ENCODE data around the gene TRMT10A.

The TRMT10A gene, protein sequence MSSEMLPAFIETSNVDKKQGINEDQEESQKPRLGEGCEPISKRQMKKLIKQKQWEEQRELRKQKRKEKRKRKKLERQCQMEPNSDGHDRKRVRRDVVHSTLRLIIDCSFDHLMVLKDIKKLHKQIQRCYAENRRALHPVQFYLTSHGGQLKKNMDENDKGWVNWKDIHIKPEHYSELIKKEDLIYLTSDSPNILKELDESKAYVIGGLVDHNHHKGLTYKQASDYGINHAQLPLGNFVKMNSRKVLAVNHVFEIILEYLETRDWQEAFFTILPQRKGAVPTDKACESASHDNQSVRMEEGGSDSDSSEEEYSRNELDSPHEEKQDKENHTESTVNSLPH

DNA sequence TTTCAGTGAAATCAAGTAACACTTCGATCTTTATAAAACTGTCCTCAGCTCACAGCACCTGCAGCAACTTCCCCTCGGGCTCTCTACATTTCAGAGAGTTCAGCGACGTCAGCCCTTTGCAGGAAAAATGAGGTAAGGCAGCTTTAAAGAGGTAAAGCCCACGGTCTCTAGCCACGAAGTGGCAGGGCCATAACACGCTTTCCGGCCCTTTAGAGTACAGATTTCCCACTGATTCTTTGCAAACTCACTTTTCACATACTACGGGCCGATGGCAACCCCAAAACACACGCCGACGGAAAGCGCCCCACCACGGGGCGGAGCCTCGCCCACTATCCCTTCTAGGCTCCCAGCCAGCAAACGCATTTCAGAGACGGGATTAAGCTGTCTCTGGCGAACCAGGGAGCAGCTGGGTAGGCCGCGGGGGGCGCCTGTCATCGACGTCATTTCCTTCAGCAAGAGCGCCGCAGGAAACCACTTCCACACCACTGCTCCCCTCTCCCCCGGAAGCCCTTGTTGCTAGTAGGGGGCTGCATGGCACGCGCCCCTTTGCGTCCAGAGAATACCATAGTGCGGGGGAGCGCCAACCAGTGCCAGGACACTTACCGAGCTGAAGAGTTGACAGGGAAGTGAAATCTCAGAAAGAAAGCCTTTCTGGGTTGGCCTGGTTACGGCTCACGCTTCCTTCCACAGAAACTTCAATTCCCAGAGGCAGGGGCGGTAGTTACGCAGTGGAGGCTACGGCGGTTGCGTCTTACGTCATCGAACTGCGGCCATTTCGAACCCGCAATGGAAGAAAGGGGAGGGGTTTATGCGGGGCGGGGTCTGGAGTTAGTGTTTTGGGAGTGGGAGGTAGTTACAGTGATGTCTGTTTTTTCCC is at the start of gene TRMT10A:
Gene TRMT10A (minus strand): TSS at position 730 of the 877 bp plus-strand sequence. CDS start 4,701 bp downstream, outside the sequence.
- peak; percentile 85 to 92 for DNase-seq

DNA sequence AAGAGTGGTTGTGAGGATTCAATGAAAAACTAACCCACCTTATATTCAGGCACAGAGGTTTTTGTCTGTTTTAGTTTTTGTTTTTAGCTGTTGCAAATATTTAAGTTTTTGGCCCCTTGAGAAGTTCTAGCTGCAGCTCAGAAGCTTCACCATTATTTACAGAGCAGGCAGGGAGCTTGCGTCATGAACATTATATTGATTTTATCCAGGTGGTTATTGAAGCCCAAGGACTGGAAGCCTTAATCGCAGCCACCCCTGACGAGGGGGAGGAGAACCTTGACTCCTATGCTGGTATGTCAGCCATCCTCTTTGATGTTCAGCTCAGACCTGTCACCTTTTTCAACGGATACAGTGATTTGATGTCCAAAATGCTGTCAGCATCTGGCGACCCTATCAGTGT is 48.9 kb upstream of the TRMT10A start:
- DNase-seq: no peak

DNA sequence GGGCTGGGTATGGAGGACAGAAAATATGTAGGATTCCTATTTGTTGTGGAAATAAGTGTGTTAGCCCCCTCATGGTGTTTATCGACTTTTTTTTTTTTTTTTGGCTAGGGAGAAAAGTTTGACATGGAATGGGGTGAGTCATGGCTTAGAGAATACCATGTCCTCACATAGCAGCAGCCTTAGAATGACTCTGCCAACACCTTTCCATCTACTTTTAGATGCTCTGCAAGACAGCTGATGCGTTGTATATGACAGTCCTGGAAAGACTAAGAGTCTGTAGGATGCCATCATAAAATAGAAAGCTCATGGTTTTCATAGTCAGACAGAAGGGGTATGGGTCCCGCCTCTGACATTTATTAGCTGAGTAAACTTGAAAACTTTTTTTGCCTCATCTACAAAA is 48.4 kb upstream of the TRMT10A start:
- no peak for DNase-seq

DNA sequence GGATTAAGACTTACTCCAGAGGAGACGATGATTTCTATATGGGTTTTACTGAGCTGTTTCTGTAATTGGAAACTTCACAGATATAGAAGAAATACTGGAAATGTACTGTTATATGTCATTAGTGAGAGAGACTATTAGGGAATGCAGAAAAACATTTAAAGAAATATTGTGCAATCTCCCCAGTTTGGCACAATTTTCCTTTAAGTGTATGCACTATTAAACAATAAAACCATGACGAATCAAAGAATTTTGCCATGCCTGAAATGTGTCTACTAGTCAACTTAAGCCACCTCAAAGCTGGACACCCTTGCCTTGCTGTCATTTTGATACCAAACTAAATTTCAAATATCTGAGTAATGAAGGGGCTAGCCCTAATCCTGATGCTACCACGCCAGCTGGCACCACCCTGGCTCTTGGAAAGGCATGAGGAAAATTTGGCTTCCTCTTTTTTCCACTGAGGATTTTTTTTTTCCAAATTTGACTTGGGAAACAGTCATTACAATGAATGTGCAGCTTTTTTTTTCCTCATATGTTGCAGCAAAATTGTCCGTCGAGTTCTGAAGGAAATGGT is 46.9 kb upstream of the TRMT10A start:
- DNase-seq: no peak

DNA sequence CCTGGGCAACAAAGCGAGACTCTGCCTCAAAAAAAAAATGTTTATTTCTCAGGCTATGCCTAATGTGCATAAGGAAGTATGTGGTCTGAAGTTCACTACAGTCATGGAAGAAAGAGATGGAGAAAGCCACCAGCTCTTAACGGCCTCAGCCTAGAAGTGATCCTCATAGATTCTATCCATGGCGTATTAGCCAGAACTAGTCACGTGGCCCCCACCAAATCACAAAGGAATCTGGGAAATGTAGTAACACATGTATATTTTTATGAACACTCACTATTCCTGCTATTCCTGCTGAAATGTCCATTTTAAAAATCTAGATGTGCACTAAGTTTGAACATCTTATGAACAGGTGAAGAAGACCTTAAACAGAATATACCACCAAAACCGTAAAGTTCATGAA is 44.6 kb upstream of the TRMT10A start:
- no peak for DNase-seq

DNA sequence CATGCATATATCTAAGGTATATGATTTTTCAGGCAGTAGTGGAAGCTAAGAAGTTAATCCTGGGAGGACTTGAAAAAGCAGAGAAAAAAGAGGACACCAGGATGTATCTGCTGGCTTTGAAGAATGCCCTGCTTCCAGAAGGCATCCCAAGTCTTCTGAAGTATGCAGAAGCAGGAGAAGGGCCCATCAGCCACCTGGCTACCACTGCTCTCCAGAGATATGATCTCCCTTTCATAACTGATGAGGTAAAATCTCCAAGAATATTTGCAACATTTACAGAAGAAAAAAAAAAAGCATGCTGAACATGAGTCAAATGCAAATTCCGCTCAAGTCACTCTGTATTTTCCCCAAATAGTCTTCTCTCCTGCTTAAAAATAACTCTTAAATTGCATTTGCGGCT is 42.9 kb upstream of the TRMT10A start:
- DNase-seq: no peak

DNA sequence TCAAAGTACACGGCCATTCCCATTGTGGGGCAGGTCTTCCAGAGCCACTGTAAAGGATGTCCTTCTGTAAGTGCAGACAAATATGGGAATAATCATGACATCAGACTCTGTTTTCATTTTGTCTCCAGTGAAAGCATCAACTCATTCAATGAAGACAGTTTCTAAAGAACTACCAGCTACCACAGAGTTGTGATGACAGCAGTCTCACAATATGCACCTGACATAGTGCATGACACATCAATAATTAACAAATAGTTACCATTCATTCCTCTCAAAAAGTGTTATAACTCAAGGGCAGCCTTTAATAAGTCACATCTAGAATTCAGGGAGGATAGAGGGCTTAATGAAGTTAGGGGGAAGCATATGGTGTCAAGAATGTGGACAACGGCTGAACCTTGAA is 31.0 kb upstream of the TRMT10A start:
- DNase-seq: no peak

DNA sequence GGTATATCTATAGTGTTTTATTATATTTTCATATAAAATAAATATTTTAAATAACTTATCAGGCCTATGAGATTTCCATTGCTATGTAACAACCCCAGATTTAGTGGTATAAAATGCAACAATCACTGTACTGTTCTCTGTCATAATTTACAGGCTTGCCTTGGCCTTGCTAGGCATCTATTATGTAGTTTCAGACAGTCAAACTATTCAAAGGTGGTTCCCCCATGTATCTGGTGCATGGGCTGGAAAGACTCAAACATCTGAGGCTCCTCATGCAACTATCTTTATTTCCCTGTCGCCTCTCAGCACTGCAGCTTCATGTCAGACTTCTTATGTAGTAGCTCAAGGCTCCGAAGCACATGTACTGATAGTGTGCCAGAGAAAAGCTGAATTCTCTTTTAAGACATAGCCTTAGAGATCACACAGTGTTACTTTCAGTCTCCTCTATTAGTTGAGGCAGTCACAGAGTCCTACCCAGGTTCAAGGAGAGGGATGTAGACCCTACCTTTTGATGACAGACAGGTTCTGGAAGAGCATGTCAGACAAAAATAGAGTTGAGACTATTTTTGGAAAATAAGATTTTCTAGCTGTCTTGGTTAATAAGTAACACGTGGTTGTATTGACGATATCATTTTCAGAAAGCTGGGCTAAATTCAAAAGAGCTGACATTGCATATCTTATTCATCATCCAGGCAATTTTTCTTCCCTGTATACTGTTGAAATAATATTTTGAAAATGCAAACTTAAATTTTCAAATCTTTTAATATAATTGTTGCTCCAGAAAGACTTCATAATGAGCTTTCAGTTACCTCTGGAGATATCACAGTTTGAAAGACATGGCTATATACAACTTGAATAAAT is 30.2 kb upstream of the TRMT10A start:
- DNase-seq: no peak

DNA sequence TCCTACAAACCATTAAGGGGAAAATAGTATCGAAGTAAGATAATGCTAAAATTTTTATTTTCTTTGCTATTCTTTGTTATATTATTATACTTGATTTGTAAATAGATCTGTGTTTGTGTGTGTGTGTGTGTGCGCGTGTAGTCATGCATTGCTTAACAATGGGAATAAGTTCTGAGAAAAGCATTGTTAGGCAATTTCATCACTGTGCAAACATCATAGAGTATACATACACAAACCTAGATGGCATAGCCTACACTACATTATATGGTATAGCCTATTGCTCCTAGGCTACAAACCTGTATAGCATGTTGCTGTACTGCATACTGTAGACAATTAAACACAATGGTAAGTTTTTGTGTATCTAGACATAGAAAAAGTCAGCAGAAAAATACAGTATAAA is 27.9 kb upstream of the TRMT10A start:
- DNase-seq: no peak

DNA sequence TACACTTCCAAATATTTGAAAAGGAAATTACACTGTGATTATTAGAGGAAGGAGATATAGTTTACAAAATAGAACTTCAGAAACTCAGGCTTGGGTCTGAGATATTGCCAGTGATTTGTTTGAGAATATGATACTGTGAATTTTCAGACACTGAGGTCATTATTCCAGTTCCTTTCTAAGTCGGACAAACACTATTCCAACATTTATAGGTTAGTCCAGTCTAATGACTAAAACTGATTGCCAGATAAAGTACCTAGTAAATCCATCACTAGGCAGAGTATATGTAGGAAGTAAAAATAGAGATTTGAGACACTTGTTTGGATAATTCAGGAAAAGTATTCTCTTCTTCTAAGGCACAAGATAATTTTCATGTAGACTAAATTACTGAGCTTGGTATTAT is 24.0 kb upstream of the TRMT10A start:
- DNase-seq: no peak

DNA sequence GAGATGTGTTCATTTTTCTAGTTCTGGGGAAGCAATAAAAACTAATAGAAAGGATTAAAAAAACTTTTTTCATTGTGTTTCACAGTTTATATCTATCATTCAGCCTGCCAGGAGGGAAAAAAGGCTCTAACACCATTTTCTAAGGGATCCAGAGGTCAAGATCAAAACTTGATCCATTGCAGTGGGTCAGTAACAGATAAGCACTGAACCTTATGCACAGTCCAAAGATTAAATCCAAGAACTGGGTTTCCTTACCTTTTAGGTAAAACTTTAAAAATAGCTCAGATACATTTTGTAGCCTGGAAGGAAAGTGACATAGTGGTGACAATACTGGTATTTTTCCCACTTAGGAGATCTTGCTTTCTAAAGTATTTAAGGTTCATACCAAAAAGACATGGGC is 23.5 kb upstream of the TRMT10A start:
- DNase-seq: no peak

DNA sequence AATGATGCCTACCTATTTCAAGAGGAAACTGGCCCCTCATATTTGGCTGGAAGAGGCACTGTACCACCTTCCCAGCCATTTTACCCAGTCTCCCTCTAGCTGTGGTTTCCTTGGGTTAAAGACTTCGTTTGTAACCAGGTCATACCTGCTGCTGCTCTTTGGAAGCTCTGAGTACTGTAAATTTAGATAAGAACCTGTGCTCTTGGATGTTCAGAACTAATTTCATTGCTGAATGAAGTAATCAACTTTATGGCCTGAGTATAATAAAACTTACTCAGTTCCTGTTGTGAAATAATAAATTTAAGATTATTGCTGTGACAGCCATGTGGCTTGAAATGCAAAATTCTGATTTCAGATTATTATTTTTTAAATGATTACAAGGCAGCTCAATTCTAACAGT is 23.0 kb upstream of the TRMT10A start:
- DNase-seq: no peak

DNA sequence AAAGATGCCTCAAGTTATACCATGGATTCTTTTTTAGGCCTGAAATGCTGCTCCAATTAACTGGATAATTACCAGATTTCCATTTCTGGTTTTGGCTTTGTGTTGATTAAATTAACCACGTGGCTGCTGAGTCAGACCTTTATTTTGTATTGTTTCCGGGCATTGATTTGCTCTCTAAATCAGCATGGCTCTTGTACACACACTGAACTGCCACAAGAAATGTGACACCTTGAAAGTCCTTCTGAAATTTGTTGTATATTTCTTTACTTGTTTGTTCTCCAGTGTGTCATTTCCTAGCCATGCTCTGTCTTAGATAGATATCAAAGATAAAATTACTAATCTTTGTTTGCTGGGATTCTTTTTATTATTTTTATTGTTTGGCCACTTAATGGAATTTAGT is 22.5 kb upstream of the TRMT10A start:
- no peak for DNase-seq

DNA sequence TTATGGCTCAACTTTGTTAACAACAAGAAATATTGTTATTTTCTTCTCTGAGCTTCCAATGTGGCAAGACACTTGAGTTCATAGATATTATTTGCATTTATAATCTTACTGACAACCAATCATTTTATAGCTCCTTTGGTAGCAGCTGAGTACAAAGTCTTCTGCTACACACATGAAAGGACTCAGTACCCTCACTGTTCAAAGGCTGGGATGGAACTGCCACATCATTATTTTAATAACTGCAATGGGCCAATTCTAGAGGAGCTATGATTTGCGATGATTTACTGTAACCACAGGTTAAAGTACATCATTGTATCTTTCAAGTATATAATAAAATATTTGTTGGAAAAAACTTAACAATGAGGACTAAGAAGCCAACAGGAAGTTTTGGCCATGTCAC is 21.7 kb upstream of the TRMT10A start:
- no peak for DNase-seq

DNA sequence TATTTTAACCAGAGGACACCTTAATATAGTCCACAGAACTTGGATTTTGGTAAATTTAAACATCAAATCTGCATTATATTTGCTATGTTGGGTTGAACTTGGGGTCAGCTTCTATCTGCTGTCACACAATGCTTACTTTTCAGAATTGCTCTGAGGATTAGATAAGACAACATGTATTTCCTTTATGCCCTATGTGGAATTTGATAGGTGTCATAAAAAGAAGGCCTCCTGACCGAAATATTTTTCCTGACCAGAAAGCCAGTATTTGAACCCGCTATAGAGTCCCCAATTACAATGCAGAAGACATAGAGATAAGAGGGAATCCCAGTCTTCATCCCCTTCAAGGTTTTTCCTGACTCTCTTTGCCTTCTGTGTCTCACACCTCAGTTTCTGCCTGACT is 14.9 kb upstream of the TRMT10A start:
- DNase-seq: no peak

DNA sequence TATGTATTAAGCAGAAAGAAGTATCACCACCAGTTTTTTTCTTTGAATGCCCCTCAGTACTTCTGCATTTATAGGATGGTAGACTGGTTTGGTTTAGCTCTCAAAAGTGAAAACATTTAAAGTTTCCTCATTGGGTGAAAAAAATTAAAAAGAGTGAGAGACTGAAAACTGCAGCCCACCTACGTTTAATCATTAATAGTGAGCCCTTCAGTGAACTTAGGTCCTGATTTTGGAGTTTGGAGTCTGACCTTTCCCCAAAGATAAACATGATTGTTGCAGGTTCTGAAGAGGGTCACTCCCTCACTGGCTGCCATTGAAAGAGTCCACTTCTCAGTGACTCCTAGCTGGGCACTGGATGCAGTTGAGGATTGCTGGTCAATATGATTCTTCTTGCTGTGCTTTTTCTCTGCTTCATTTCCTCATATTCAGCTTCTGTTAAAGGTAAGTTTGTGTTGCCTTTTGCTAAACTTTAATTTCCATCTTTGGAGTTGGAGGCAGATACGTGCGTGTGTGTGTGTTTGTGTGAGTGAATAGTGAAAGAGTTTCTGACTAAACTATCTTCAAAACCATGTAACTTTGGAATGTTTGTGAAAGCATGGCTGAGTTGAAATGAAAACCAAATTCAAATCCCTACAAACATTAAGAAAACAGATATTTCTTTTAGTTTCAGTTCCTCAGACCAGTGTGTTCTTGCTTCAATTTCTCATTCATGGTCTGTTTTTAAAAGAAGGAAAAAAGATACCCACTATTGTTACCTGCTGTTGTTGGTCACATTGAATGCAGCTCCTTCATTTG is 10.9 kb upstream of the TRMT10A start, which contains the start of gene MTTP:
Gene MTTP (plus strand): TSS at position 295 of the 795 bp plus-strand sequence. CDS start 86 bp downstream, at position 381.
- no peak for DNase-seq

DNA sequence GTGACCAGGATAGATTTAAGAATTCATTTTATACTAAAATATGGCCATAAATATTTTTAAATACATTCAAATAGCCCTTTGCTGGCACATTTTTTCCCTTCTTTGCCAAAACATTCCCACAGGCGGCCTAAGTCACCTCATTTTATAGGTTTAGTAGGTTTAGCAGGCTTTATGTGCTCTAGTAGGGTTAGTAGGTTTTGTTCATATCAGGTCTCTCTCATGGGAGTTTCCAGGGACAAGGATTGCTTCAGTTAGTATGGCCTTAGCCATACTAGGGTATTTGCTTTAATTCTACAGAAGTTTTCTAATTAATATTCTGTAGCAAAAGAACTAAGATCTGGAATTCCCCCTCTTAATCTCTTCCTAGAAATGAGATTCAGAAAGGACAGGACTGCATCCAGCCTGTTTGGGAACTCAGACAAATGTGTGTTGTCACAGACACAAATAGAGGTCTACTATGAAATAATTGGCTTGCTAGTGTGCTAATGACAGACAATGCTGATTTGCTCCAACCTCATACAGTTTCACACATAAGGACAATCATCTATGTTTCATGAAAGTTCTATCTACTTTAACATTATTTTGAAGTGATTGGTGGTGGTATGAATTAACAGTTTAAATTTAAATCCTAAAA is 10.0 kb upstream of the TRMT10A start:
- no peak for DNase-seq

DNA sequence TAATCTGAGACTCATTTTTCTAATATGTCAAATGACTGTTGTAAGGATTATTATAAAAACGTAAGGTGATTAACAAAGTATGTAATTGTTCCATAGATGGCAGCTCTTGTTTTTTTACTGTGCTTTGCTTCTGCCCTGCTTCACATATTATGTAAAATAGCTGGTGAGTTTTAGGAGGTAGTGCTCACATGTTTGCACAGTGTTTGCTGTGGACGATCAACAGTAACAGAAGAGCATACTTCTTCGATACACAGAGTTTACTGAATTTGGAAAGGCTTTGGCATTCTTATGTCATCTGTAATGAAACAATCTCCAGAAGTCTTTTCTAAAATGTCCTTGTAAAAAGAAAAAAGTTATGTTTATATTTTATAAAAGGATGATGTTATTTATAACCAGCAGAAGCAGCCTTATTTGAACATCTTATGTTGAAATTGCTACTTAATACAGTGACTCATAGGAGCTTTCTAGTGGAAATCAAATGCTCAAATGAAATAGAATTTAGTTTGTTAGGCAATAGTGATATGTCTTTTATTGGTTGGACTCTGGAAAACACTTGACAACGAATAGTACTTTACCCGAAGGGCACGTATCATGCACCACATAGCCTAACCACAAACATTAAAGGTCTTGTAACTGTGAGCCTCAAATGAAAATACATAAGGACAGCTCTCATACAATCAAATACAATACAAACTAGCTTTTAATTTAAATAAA is 8.8 kb upstream of the TRMT10A start:
- DNase-seq: no peak

DNA sequence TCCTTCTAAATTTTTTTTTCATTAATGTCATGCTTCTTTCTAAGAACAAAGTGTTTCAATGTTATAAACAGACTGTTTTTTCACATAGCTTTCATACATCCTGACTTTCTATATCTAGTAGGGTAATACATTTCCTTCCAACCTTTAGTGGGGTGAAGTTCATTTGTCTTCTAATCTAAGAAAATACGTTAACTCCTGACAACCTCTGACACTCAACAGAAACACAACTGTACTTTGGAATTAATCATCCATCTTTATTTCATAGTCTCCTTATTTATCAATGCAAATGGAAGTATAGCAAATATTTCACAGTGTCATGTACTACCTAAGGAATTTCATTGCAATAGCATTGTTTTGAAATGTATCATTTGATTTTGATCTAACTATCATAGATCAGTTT is 8.0 kb upstream of the TRMT10A start:
- DNase-seq: no peak

DNA sequence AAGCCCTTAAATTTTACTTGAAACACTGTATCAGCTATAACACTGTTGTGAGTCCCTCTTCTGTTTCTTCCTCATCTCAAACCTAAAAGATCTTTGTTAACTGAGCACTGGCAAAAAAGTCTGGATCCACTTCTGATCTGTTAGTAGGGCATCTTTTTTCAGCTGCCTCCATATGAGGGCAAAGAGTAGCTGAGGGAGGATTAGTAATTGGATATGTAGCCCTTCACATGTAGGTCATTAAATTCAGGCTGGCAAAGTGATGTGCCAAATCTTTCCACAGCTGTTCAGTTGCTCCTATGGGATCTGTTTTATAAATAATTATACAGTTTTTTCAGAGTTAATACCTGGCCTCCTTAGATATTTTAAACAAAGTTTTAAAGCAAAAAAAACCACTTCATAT is 1.1 kb upstream of the TRMT10A start:
- DNase-seq: no peak

DNA sequence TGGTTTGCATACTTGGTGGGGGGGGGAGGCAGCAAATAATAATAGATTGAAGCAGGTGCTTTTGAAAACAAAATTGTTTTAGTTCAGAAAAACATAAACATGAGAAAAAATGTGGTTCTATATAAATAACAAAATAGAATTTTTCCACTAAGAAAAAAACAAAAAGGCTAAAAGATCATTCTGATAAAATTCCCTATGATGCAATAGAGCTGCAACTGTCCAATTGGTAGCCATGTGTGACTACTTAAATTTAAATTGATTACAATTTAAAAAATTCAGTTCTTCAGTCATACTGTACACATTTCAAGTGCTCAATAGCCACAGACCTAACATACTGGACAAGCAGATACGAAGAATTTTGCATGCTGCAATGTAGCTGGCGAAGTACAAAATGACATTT is 11.0 kb downstream of the TRMT10A start:
- no peak for DNase-seq

Data from stimulated activated CD4-positive, alpha-beta T cell treated with anti-CD3 and anti-CD28 coated beads, Interleukin-2, amount 100 ng/mL, for 48 hours (primary cell).